ENCODE results near the gene CYB5D1.

The CYB5D1 gene

DNA sequence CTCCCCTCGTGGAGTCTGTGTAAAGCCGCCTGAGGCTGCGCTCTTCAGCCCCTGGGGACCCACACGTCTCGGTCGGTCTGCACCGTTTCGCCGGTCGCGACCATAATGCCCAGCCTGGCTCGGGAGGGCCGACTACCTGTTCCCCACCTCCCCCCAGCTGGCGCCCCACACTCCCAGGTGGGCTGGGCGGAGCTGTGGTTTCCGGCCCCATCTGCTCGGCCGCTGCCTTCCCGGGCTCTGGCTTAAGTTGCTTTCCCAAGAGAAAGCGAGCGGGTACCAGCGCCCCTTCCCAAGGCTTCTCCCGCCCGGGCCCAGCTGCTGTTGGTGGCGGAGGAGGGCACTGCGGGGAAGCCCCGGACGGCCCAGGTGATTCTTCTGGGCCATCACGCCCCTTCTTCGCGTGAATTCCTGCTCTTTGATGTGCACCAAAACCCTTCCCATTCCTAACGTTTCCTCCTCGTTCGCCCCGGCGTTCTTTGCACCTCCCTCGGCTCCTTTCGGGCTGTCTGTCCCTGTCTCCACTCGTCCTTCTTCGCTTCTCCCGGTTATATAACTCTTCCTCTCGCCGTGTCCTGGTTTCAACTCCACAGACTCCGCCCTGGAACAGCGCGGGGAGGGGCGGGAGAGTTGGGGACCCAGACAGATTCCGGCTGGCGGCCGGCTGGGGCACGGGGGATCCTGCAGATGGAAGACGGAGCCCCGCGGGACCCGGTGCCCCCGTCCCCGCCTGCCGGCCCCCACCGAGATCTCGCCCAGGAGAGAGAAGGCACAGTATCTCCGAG, 21.8 kb upstream of the CYB5D1 start:
- peak; percentile 64 for DNase-seq (ENCODE audit: low read depth)
- H3K4me3 ChIP-seq (ENCODE audit: low read depth, low read length), result peak overlapping the region; percentile 66
- TF ChIP-seq, protein P1, sequence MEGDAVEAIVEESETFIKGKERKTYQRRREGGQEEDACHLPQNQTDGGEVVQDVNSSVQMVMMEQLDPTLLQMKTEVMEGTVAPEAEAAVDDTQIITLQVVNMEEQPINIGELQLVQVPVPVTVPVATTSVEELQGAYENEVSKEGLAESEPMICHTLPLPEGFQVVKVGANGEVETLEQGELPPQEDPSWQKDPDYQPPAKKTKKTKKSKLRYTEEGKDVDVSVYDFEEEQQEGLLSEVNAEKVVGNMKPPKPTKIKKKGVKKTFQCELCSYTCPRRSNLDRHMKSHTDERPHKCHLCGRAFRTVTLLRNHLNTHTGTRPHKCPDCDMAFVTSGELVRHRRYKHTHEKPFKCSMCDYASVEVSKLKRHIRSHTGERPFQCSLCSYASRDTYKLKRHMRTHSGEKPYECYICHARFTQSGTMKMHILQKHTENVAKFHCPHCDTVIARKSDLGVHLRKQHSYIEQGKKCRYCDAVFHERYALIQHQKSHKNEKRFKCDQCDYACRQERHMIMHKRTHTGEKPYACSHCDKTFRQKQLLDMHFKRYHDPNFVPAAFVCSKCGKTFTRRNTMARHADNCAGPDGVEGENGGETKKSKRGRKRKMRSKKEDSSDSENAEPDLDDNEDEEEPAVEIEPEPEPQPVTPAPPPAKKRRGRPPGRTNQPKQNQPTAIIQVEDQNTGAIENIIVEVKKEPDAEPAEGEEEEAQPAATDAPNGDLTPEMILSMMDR (IDR thresholded peaks at IDR 0.05; ENCODE audit: low read depth, low read length), result no peak
- peak; percentile 25 for TF ChIP-seq POLR2A (IDR thresholded peaks at IDR 0.05; ENCODE audit: extremely low read depth, insufficient read length)
- TF ChIP-seq, protein P2, sequence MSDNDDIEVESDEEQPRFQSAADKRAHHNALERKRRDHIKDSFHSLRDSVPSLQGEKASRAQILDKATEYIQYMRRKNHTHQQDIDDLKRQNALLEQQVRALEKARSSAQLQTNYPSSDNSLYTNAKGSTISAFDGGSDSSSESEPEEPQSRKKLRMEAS (IDR thresholded peaks at IDR 0.05; ENCODE audit: low read depth, low read length), result no peak

DNA sequence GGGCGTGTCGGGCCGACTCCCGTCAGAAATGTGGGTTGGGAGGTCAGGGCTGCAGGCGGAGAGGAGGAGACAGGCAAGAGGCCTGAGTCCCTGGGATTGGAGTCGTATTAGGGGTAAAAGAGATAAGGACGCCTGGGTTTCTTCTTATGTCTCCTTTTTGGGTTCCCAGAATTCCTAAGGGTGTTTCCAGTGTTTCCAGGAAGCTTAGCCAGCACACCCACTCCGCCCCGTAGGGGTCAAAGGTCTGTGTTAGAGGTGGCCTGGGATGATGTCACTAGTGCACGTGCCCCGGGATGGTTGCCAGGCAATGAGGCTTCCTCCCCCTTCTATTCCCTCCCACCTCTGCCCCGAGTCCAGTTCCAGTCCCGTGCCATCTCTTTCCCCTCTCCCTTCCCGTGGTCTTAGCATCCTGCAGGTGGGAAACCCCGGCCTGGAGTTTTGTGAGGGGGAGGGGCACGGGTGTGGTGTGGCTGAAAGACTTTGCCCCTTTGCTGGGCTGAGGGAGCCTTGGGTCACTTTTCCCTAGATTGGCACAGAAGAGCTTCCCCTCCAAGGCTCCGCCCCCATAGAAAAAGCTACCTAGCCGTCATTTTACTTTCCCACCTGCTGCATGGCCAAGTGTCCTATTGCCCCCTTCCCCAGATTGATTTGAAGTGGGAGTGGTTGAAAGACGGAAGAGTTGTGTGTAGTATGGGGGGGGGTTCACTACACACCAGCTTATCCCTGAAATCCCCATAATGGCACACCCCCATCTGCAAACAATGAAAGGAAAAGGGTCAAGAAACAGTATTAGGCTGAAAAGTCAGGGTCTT, 21.0 kb upstream of the CYB5D1 start:
- TF ChIP-seq, protein P2 (IDR thresholded peaks at IDR 0.05; ENCODE audit: low read depth, low read length), result peak; percentile 90
- TF ChIP-seq POLR2A (IDR thresholded peaks at IDR 0.05; ENCODE audit: extremely low read depth, insufficient read length) (no peak), MYC (IDR thresholded peaks at IDR 0.05; ENCODE audit: low read depth, low read length) (peak; percentile 65; the same call in 1 of the 2 replicates)
- TF ChIP-seq, protein P1 (IDR thresholded peaks at IDR 0.05; ENCODE audit: low read depth, low read length), result no peak
- peak overlapping the region; percentile 66 for H3K4me3 ChIP-seq (ENCODE audit: low read depth, low read length)
- peak; percentile 85 for DNase-seq (ENCODE audit: low read depth)

GRCh38 chr17:7837408-7838088, 20.3 kb upstream of the CYB5D1 start:
- DNase-seq (ENCODE audit: low read depth), result peak; percentile 19
- H3K4me3 ChIP-seq (ENCODE audit: low read depth, low read length), result peak overlapping the region; percentile 66
- TF ChIP-seq, protein P1 (IDR thresholded peaks at IDR 0.05; ENCODE audit: low read depth, low read length), result no peak
- TF ChIP-seq POLR2A (IDR thresholded peaks at IDR 0.05; ENCODE audit: extremely low read depth, insufficient read length), result no peak
- TF ChIP-seq, protein P2 (IDR thresholded peaks at IDR 0.05; ENCODE audit: low read depth, low read length), result no peak
- no peak for TF ChIP-seq MYC (IDR thresholded peaks at IDR 0.05; ENCODE audit: low read depth, low read length)

- TF ChIP-seq POLR2A (IDR thresholded peaks at IDR 0.05; ENCODE audit: extremely low read depth, insufficient read length) (no peak), MYC (IDR thresholded peaks at IDR 0.05; ENCODE audit: low read depth, low read length) (no peak)
- TF ChIP-seq, protein P1 (IDR thresholded peaks at IDR 0.05; ENCODE audit: low read depth, low read length), result no peak
- TF ChIP-seq, protein P2 (IDR thresholded peaks at IDR 0.05; ENCODE audit: low read depth, low read length), result no peak
- peak overlapping the region; percentile 66 for H3K4me3 ChIP-seq (ENCODE audit: low read depth, low read length)
- peak; percentile 83 for DNase-seq (ENCODE audit: low read depth)
Observed at GRCh38 chr17:7838090-7839075, 19.4 kb upstream of the CYB5D1 start.

Measured in NB4 (cell line).